GM12878 (cell line): Measurements from ENCODE around the gene CCNI. TPM values are rescaled to one million over a fixed set of nuclear protein-coding genes. Genes with fewer than 3 reads are reported as not detected.

Experiments
- ATAC-seq: fragments of 200-7000 bp; cut with Tn5 transposase; 3 replicates; pipeline ENCODE4 v1.9.1; 2020; ENCODE audit warnings: mild to moderate bottlenecking, moderate library complexity
- BruUV-seq: library from RNA; stranded (reverse); fragments of 400-500 nt; replicated peaks from 2 replicates; lab custom pipeline; 2021; lab: Mats Ljungman, UMichigan
- CTCF ChIA-PET: fragments of 300-600 bp; sonication (Branson Sonifier 250); formaldehyde crosslinking; extraction: SDS; loops from one replicate; lab custom pipeline; 2021; ENCODE audit warnings: inconsistent platforms; lab: Yijun Ruan, JAX
- POLR2A ChIA-PET: fragments of 350-600 bp; formaldehyde crosslinking; extraction: SDS; loops from one replicate; lab custom pipeline; 2021; ENCODE audit warnings: inconsistent platforms; lab: Charles Lee
- RAD21 ChIA-PET: fragments of 300-600 bp; sonication (Branson Sonifier 250); formaldehyde crosslinking; loops from one replicate; lab custom pipeline; 2023; ENCODE audit warnings: antibody characterized with exemption; ENCODE audit not compliant: unreplicated experiment; lab: Charles Lee
- SMC1A ChIA-PET: fragments of 300-600 bp; sonication (Branson Sonifier 250); formaldehyde crosslinking; loops from one replicate; lab custom pipeline; 2023; ENCODE audit not compliant: unreplicated experiment, uncharacterized antibody; lab: Charles Lee
- DNase-seq: peaks from one replicate; pipeline ENCODE4 v3.0.0-alpha.2; 2011; ENCODE audit warnings: low read depth, low spot score
- FAIRE-seq: peaks from 3 replicates; lab custom pipeline; 2011; peaks lifted over from hg19 to GRCh38; lab: Jason Lieb, UNC
- H2AFZ ChIP-seq: 2 replicates; pipeline ENCODE4 v1.6.0; 2011; ENCODE audit warnings: low read depth, low read length, control low read depth; ENCODE audit not compliant: control insufficient read depth
- H3K27ac ChIP-seq: 2 replicates; pipeline ENCODE4 v1.5.1; 2011; ENCODE audit warnings: control low read depth; ENCODE audit not compliant: control insufficient read depth, insufficient read depth
- H3K27me3 ChIP-seq, 2 experiments: replicated peaks in 1 of 2; 2 replicates each; pipeline versions ENCODE4 v1.6.0 to v1.6.1; 2011; ENCODE audit warnings: low read length in 1 of 2; ENCODE audit not compliant: control insufficient read depth in 2 of 2, insufficient read depth in 2 of 2
- H3K36me3 ChIP-seq, 2 experiments: 2 replicates each; pipeline ENCODE4 v1.5.1; 2011; ENCODE audit warnings: low read length in 1 of 2; ENCODE audit not compliant: control insufficient read depth in 2 of 2, insufficient read depth in 2 of 2
- H3K4me1 ChIP-seq: 2 replicates; pipeline ENCODE4 v1.6.1; 2011; ENCODE audit warnings: mild to moderate bottlenecking, low read length, moderate library complexity, mixed read lengths; ENCODE audit not compliant: control insufficient read depth, insufficient read depth
- H3K4me2 ChIP-seq: 2 replicates; pipeline ENCODE4 v1.6.0; 2011; ENCODE audit warnings: control low read depth; ENCODE audit not compliant: control insufficient read depth, insufficient read depth
- H3K4me3 ChIP-seq: fragments of 200-600 bp; sonication (generic); 2 replicates; pipeline ENCODE4 v1.5.1; 2016
- H3K79me2 ChIP-seq: 2 replicates; pipeline ENCODE4 v1.6.0; 2011; ENCODE audit warnings: low read length; ENCODE audit not compliant: control insufficient read depth, insufficient read depth
- H3K9ac ChIP-seq: 2 replicates; pipeline ENCODE4 v1.8.0; 2011; ENCODE audit warnings: low read length, control low read depth, mixed read lengths; ENCODE audit not compliant: control insufficient read depth, insufficient read depth
- H3K9me3 ChIP-seq: replicated peaks from 3 replicates; pipeline ENCODE4 v1.5.1; 2011; ENCODE audit warnings: mild to moderate bottlenecking, low read length; ENCODE audit not compliant: control insufficient read depth, insufficient read depth
- H4K20me1 ChIP-seq: 2 replicates; pipeline ENCODE4 v1.6.0; 2011; ENCODE audit not compliant: control insufficient read depth, insufficient read depth
- CTCF ChIP-seq, 3 experiments: IDR thresholded peaks in 2 of 3; conservative IDR thresholded peaks in 1 of 3; 2 replicates each; pipeline ENCODE4 v1.5.1; 2011; ENCODE audit warnings: low read depth in 3 of 3, low read length in 3 of 3, mild to moderate bottlenecking in 3 of 3, control low read depth in 2 of 3, moderate library complexity in 2 of 3, inconsistent platforms in 1 of 3, mixed read lengths in 1 of 3; ENCODE audit not compliant: control insufficient read depth in 2 of 3, insufficient read depth in 1 of 3; ENCODE audit errors: extremely low read depth in 1 of 3
- EP300 ChIP-seq, 2 experiments: fragments of 150-350 bp in 1 of 2; IDR thresholded peaks; 2 replicates each; pipeline ENCODE4 v1.6.1; 2011 to 2012; ENCODE audit warnings: low read depth in 2 of 2, low read length in 2 of 2, borderline replicate concordance in 1 of 2, improper control_type of control experiment in 1 of 2, inconsistent platforms in 1 of 2; ENCODE audit not compliant: control insufficient read depth in 1 of 2
- ETV6 ChIP-seq, 2 experiments: fragments of 450-650 bp in 1 of 2; IDR thresholded peaks in 1 of 2; conservative IDR thresholded peaks in 1 of 2; 2 replicates each; pipeline ENCODE4 v1.6.1; 2014; ENCODE audit warnings: antibody characterized with exemption in 1 of 2, borderline replicate concordance in 1 of 2, low read depth in 1 of 2, mild to moderate bottlenecking in 1 of 2, moderate library complexity in 1 of 2
- NKRF ChIP-seq: fragments of 450-650 bp; conservative IDR thresholded peaks from 2 replicates; pipeline ENCODE4 v1.6.1; 2017; ENCODE audit warnings: mild to moderate bottlenecking, moderate library complexity
- PKNOX1 ChIP-seq: fragments of 450-650 bp; IDR thresholded peaks from 2 replicates; pipeline ENCODE4 v1.6.1; 2016; ENCODE audit warnings: mild to moderate bottlenecking
- RAD21 ChIP-seq: IDR thresholded peaks from 2 replicates; pipeline ENCODE4 v1.6.1; 2011; ENCODE audit warnings: mild to moderate bottlenecking, low read depth, low read length, moderate library complexity; ENCODE audit not compliant: insufficient read depth
- SMC3 ChIP-seq: IDR thresholded peaks from 2 replicates; pipeline ENCODE4 v1.6.1; 2011; ENCODE audit warnings: low read length, improper control_type of control experiment, borderline replicate concordance
- ZNF207 ChIP-seq: fragments of 450-650 bp; IDR thresholded peaks from 2 replicates; pipeline ENCODE4 v1.6.1; 2014; ENCODE audit warnings: antibody characterized with exemption, mild to moderate bottlenecking, borderline replicate concordance
- ZNF592 ChIP-seq: fragments of 450-650 bp; IDR thresholded peaks from 2 replicates; pipeline ENCODE4 v1.6.1; 2017; ENCODE audit warnings: mild to moderate bottlenecking, moderate library complexity
- WGBS: methylation state at CpG from one replicate; pipeline ENCODE4 v1.1.6; 2016; ENCODE audit warnings: low lambda C conversion rate; ENCODE audit not compliant: insufficient replicate concordance, insufficient coverage; ENCODE audit errors: missing lambda C conversion rate; 5-methylcytosine and 5-hydroxymethylcytosine counted together
- in situ Hi-C: fragments of 300-500 bp; cut with MboI; formaldehyde crosslinking; loops from 9 replicates; pipeline ENCODE4 v1.14.3; 2018; ENCODE audit warnings: mixed read lengths
- intact Hi-C: fragments of 100-400 bp; cut with micrococcal nuclease; formaldehyde crosslinking; loops from one replicate; pipeline ENCODE4 v1.14.2; 2022; ENCODE audit not compliant: unreplicated experiment
- polyA plus RNA-seq, 11 experiments: library from polyadenylated mRNA; depleted of rRNA in 4 of 11; unstranded in 6 of 11; stranded (reverse) in 5 of 11; fragments of >200 nt; fragmentation: Nextera tagmentation in 4 of 11; fragmentation: Illumina TruSeq in 1 of 11; extraction: Ambion mirVana in 4 of 11; extraction: Trizol in 1 of 11; gene quantifications; 1 replicate in 1 of 11; 2 replicates in 10 of 11; pipeline versions ENCODE4 v1.2.1 to v1.2.3, GENCODE V29; 2011 to 2016; ENCODE audit warnings: inconsistent platforms in 2 of 11, missing spikeins in 2 of 11, low read depth in 1 of 11
- total RNA-seq, 4 experiments: library from RNA; depleted of rRNA in 3 of 4; stranded (reverse); fragments of >200 nt in 3 of 4; fragmentation: Illumina TruSeq in 1 of 4; extraction: Trizol in 1 of 4; gene quantifications; 2 replicates each; pipeline versions ENCODE4 v1.2.1 to v1.2.3, GENCODE V29; 2013 to 2021

Gene CCNI
- total and polyA plus RNA-seq, 10 of the 15 experiments (the other 5 are each of a cell fraction or from before 2014, with no cell fraction given) = 70.6 to 178 (median 105) TPM

- Histone ChIP-seq H3K4me1 (no peaks in the 10 kb centered on the region), H3K9ac (no peak overlapping the region), H4K20me1 (no peaks in the 10 kb centered on the region), H3K79me2 (no peaks in the 10 kb centered on the region), H2AFZ (no peak overlapping the region), H3K27ac (no peak overlapping the region), H3K4me3 (no peak overlapping the region), H3K27me3 (no peaks in the 10 kb centered on the region), H3K9me3 (no peaks in the 10 kb centered on the region), H3K4me2 (no peak overlapping the region), H3K36me3 (no peaks in the 10 kb centered on the region)
- POLR2A ChIA-PET = no interaction called here
- no peak for FAIRE-seq
- CTCF ChIA-PET = interaction anchor here (0.5 to 1.9 kb wide), 16 partner anchors 12 to 87 kb away, joined by 3 to 60 read pairs (median 4); no protein-coding TSS in a partner anchor
- in situ Hi-C loops = no loop called here
- BruUV-seq = no TSS peak
- 28% methylated on average over 8 of the region's 8 CpGs for WGBS
- TF ChIP-seq ZNF207 = no peak
- TF ChIP-seq ZNF592 = no peak
- no peak for TF ChIP-seq EP300 (IDR thresholded peaks at IDR 0.05; ENCODE audit: borderline replicate concordance in 1 of 2, control insufficient read depth in 1 of 2, low read depth in 2 of 2, low read length in 2 of 2)
- 0 out of 2 replicates have a peak, but pooled peaks have one; percentile 22 for TF ChIP-seq PKNOX1
- peak; percentile 43; the same call in 1 of the 2 replicates for TF ChIP-seq SMC3
- TF ChIP-seq RAD21 = peak; percentile 52; the same call in 1 of the 2 replicates
- TF ChIP-seq ETV6 (conservative IDR thresholded peaks at IDR 0.05 in 1 of 2, IDR thresholded peaks at IDR 0.05 in 1 of 2; ENCODE audit: borderline replicate concordance in 1 of 2, low read depth in 1 of 2) = no peak
- TF ChIP-seq NKRF = no peak
- peak; percentile 17 to 38 (median 22); a peak in 4 of 6 replicates for TF ChIP-seq CTCF (IDR thresholded peaks at IDR 0.05 in 2 of 3, conservative IDR thresholded peaks at IDR 0.05 in 1 of 3; ENCODE audit: control insufficient read depth in 2 of 3, extremely low read depth in 1 of 3, insufficient read depth in 1 of 3, low read depth in 3 of 3, low read length in 3 of 3)
- ATAC-seq = peak; percentile 79
- SMC1A ChIA-PET = interaction anchor here (0.9 to 4.0 kb wide), 14 partner anchors 8 to 95 kb away, joined by 3 to 72 read pairs (median 4); no protein-coding TSS in a partner anchor
- DNase-seq = no peak
- RAD21 ChIA-PET = interaction anchor here (1.0 to 2.2 kb wide), 10 partner anchors 17 to 85 kb away, joined by 3 to 46 read pairs (median 6); no protein-coding TSS in a partner anchor
- intact Hi-C loops = no loop called here
These were observed 45.2 kb upstream of the CCNI start for GRCh38 chr4:77120886-77121508.
